Smooth muscle cell (in vitro differentiated cells): ENCODE data around the gene BOD1. TPM values are rescaled to one million over a fixed set of nuclear protein-coding genes. Genes with fewer than 3 reads are reported as not detected.

Experiments
- DNase-seq: peaks from one replicate; lab custom pipeline; 2025; ENCODE audit not compliant: unreplicated experiment; lab: John Stamatoyannopoulos, UW
- H2AFZ ChIP-seq: fragments of 200-600 bp; sonication (generic); 2 replicates; pipeline ENCODE4 v1.6.0; 2016; ENCODE audit warnings: antibody characterized with exemption, low read depth, mild to moderate bottlenecking
- H3F3A ChIP-seq: fragments of 200-600 bp; sonication (generic); 2 replicates; pipeline ENCODE4 v1.6.0; 2017; ENCODE audit warnings: antibody characterized with exemption, low read depth
- H3K27ac ChIP-seq: fragments of 200-600 bp; sonication (generic); 2 replicates; pipeline ENCODE4 v1.5.1; 2016; ENCODE audit warnings: low read depth, mild to moderate bottlenecking
- H3K27me3 ChIP-seq: fragments of 200-600 bp; sonication (generic); 2 replicates; pipeline ENCODE4 v1.6.1; 2016; ENCODE audit warnings: low read depth, mild to moderate bottlenecking
- H3K36me3 ChIP-seq: fragments of 200-600 bp; sonication (generic); 2 replicates; pipeline ENCODE4 v1.5.1; 2016; ENCODE audit warnings: low read depth
- H3K4me1 ChIP-seq: fragments of 200-600 bp; sonication (generic); 2 replicates; pipeline ENCODE4 v1.5.1; 2016; ENCODE audit warnings: low read depth
- H3K4me2 ChIP-seq: fragments of 200-600 bp; sonication (generic); 2 replicates; pipeline ENCODE4 v1.6.0; 2016; ENCODE audit warnings: mild to moderate bottlenecking
- H3K4me3 ChIP-seq: fragments of 200-600 bp; sonication (generic); 2 replicates; pipeline ENCODE4 v1.5.1; 2016; ENCODE audit warnings: mild to moderate bottlenecking
- H3K79me2 ChIP-seq: fragments of 200-600 bp; sonication (generic); 2 replicates; pipeline ENCODE4 v1.6.0; 2016; ENCODE audit warnings: low read depth, mild to moderate bottlenecking
- H3K9ac ChIP-seq: fragments of 200-600 bp; sonication (generic); 2 replicates; pipeline ENCODE4 v1.6.0; 2016; ENCODE audit warnings: low read depth
- H3K9me3 ChIP-seq: fragments of 200-600 bp; sonication (generic); replicated peaks from 2 replicates; pipeline ENCODE4 v1.5.1; 2016; ENCODE audit warnings: low read depth
- H4K20me1 ChIP-seq: fragments of 200-600 bp; sonication (generic); 2 replicates; pipeline ENCODE4 v1.6.0; 2016; ENCODE audit warnings: low read depth
- CTCF ChIP-seq: fragments of 200-600 bp; sonication (generic); IDR thresholded peaks from 2 replicates; pipeline ENCODE4 v1.5.1; 2017; ENCODE audit warnings: borderline replicate concordance, mild to moderate bottlenecking, antibody characterized with exemption; ENCODE audit not compliant: insufficient read depth, poor library complexity, severe bottlenecking
- WGBS: methylation state at CpG from one replicate; pipeline ENCODE4 v1.1.7; 2016; ENCODE audit warnings: low lambda C conversion rate; 5-methylcytosine and 5-hydroxymethylcytosine counted together
- polyA plus RNA-seq: library from polyadenylated mRNA; unstranded; fragments of >200 nt; fragmentation: Nextera tagmentation; extraction: Ambion mirVana; gene quantifications from 2 replicates; pipeline ENCODE4 v1.2.1, GENCODE V29; 2016
- total RNA-seq: library from RNA; depleted of rRNA; stranded (reverse); fragments of >200 nt; gene quantifications from 2 replicates; pipeline ENCODE4 v1.2.3, GENCODE V29; 2014

BOD1 gene
- total and polyA plus RNA-seq, 2 experiments from 2014 or later = 56.5 to 58.3 TPM

GRCh38 chr5:173574983-173575382, 41.5 kb downstream of the BOD1 start:
- no peaks in the 10 kb centered on the region for H3K36me3 ChIP-seq
- H3K9ac ChIP-seq = no peak overlapping the region
- no peak for TF ChIP-seq CTCF
- H3K27me3 ChIP-seq = no peaks in the 10 kb centered on the region
- WGBS = 76% methylated on average over 8 of the region's 8 CpGs
- no peaks in the 10 kb centered on the region for H3K9me3 ChIP-seq
- H3K79me2 ChIP-seq = no peaks in the 10 kb centered on the region
- H3K4me1 ChIP-seq = peaks cover 11% of the 10 kb centered on the region
- H3K27ac ChIP-seq = no peak overlapping the region
- no peaks in the 10 kb centered on the region for H3F3A ChIP-seq
- no peak for DNase-seq
- no peak overlapping the region for H3K4me2 ChIP-seq
- no peaks in the 10 kb centered on the region for H4K20me1 ChIP-seq
- no peak overlapping the region for H3K4me3 ChIP-seq
- H2AFZ ChIP-seq = no peak overlapping the region

GRCh38 chr5:173573126-173573960, 43.1 kb downstream of the BOD1 start:
- no peaks in the 10 kb centered on the region for H3K9me3 ChIP-seq
- peak; percentile 99 for TF ChIP-seq CTCF
- H4K20me1 ChIP-seq = no peaks in the 10 kb centered on the region
- peak; percentile 71 for DNase-seq
- H3K27me3 ChIP-seq = no peaks in the 10 kb centered on the region
- 32% methylated on average over 35 of the region's 35 CpGs for WGBS
- peak overlapping the region; percentile 88 for H3K4me2 ChIP-seq
- no peaks in the 10 kb centered on the region for H3K36me3 ChIP-seq
- H3K9ac ChIP-seq = no peak overlapping the region
- no peaks in the 10 kb centered on the region for H3K79me2 ChIP-seq
- H3F3A ChIP-seq = no peaks in the 10 kb centered on the region
- H3K27ac ChIP-seq = no peak overlapping the region
- peaks cover 11% of the 10 kb centered on the region for H3K4me1 ChIP-seq
- peak overlapping the region; percentile 84 for H2AFZ ChIP-seq
- peak overlapping the region; percentile 28 for H3K4me3 ChIP-seq

- Histone ChIP-seq H3K27ac (no peak overlapping the region), H3K4me2 (peak overlapping the region; percentile 88), H3F3A (no peaks in the 10 kb centered on the region), H3K9me3 (no peaks in the 10 kb centered on the region), H3K9ac (no peak overlapping the region), H4K20me1 (no peaks in the 10 kb centered on the region), H2AFZ (peak overlapping the region; percentile 84), H3K27me3 (no peaks in the 10 kb centered on the region), H3K4me1 (peaks cover 11% of the 10 kb centered on the region), H3K36me3 (no peaks in the 10 kb centered on the region), H3K4me3 (peak overlapping the region; percentile 28), H3K79me2 (no peaks in the 10 kb centered on the region)
- DNase-seq = no peak
- 40% methylated on average over 6 of the region's 6 CpGs for WGBS
- TF ChIP-seq CTCF = no peak
These were observed 43.9 kb downstream of the BOD1 start for GRCh38 chr5:173572431-173573125.
